Measurements from ENCODE around the gene BGLAP.

The BGLAP gene

GRCh38 chr1:156194300-156194652, 47.7 kb upstream of the BGLAP start:
- peak overlapping the region; percentile 90 for H3K4me2 ChIP-seq (ENCODE audit: low read depth, low read length)
- 0 out of 2 replicates have a peak, but pooled peaks cover 5% of the 10 kb centered on the region for H3K36me3 ChIP-seq (replicated peaks; ENCODE audit: insufficient read depth, low read length)
- H3K9me2 ChIP-seq (replicated peaks; ENCODE audit: insufficient read depth, low read length), result no peaks in the 10 kb centered on the region
- peaks cover 22% of the 10 kb centered on the region for H3F3A ChIP-seq (ENCODE audit: insufficient read depth, low read length)
- peak overlapping the region; percentile 85 for H3K4me3 ChIP-seq (ENCODE audit: low read length)
- H3K9ac ChIP-seq (ENCODE audit: low read length), result peak overlapping the region; percentile 67
- peaks cover 60% of the 10 kb centered on the region for H3K79me2 ChIP-seq (ENCODE audit: low read length)
- H3K4me1 ChIP-seq (ENCODE audit: low read length), result peaks cover 21% of the 10 kb centered on the region
- TF ChIP-seq EZH2phosphoT487 (IDR thresholded peaks at IDR 0.05; ENCODE audit: low read length), result no peak
- no peak for TF ChIP-seq CTCF (IDR thresholded peaks at IDR 0.05; ENCODE audit: low read length)
- TF ChIP-seq EZH2 (optimal IDR thresholded peaks at IDR 0.05; ENCODE audit: low read depth, low read length), result no peak
- no peaks in the 10 kb centered on the region for H3K27me3 ChIP-seq (replicated peaks; ENCODE audit: insufficient read depth, low read length)
- peak overlapping the region; percentile 77; the same call in 1 of the 2 replicates for H3K27ac ChIP-seq (ENCODE audit: low read length)
- H2AFZ ChIP-seq (ENCODE audit: low read length), result 0 out of 2 replicates have a peak overlapping the region, but pooled peaks have one; percentile 3
- no peak for DNase-seq
- H4K20me1 ChIP-seq (ENCODE audit: insufficient read depth, low read length), result no peaks in the 10 kb centered on the region
- H3K9me3 ChIP-seq (replicated peaks; ENCODE audit: insufficient read depth, low read length), result no peaks in the 10 kb centered on the region

- no peak overlapping the region for H3K27ac ChIP-seq (ENCODE audit: low read length)
- H2AFZ ChIP-seq (ENCODE audit: low read length), result no peak overlapping the region
- no peaks in the 10 kb centered on the region for H3K9me3 ChIP-seq (replicated peaks; ENCODE audit: insufficient read depth, low read length)
- H3F3A ChIP-seq (ENCODE audit: insufficient read depth, low read length), result peaks cover 17% of the 10 kb centered on the region
- H3K4me1 ChIP-seq (ENCODE audit: low read length), result peaks cover 21% of the 10 kb centered on the region
- H3K9me2 ChIP-seq (replicated peaks; ENCODE audit: insufficient read depth, low read length), result no peaks in the 10 kb centered on the region
- no peak overlapping the region for H3K9ac ChIP-seq (ENCODE audit: low read length)
- H4K20me1 ChIP-seq (ENCODE audit: insufficient read depth, low read length), result no peaks in the 10 kb centered on the region
- no peak overlapping the region for H3K4me3 ChIP-seq (ENCODE audit: low read length)
- peak overlapping the region; percentile 10; the same call in 1 of the 2 replicates for H3K4me2 ChIP-seq (ENCODE audit: low read depth, low read length)
- H3K36me3 ChIP-seq (replicated peaks; ENCODE audit: insufficient read depth, low read length), result peaks cover 9% of the 10 kb centered on the region; the same call in 1 of the 2 replicates
- H3K27me3 ChIP-seq (replicated peaks; ENCODE audit: insufficient read depth, low read length), result no peaks in the 10 kb centered on the region
- no peak for DNase-seq
- no peak for TF ChIP-seq CTCF (IDR thresholded peaks at IDR 0.05; ENCODE audit: low read length)
- no peak for TF ChIP-seq EZH2phosphoT487 (IDR thresholded peaks at IDR 0.05; ENCODE audit: low read length)
- TF ChIP-seq EZH2 (optimal IDR thresholded peaks at IDR 0.05; ENCODE audit: low read depth, low read length), result no peak
- peaks cover 75% of the 10 kb centered on the region for H3K79me2 ChIP-seq (ENCODE audit: low read length)
These were observed 46.1 kb upstream of the BGLAP start for GRCh38 chr1:156195853-156196252.

- H3K4me2 ChIP-seq (ENCODE audit: low read depth, low read length), result no peak overlapping the region
These were observed 45.5 kb upstream of the BGLAP start for GRCh38 chr1:156196445-156196844.

More at GRCh38 chr1:156196445-156196844, 45.5 kb upstream of the BGLAP start:
- Histone ChIP-seq H3K36me3 (replicated peaks; ENCODE audit: insufficient read depth, low read length) (peaks cover 9% of the 10 kb centered on the region; the same call in 1 of the 2 replicates), H3K4me3 (ENCODE audit: low read length) (no peak overlapping the region), H3K27me3 (replicated peaks; ENCODE audit: insufficient read depth, low read length) (no peaks in the 10 kb centered on the region), H3K9me2 (replicated peaks; ENCODE audit: insufficient read depth, low read length) (no peaks in the 10 kb centered on the region), H4K20me1 (ENCODE audit: insufficient read depth, low read length) (no peaks in the 10 kb centered on the region), H2AFZ (ENCODE audit: low read length) (no peak overlapping the region), H3K79me2 (ENCODE audit: low read length) (peaks cover 81% of the 10 kb centered on the region), H3F3A (ENCODE audit: insufficient read depth, low read length) (peaks cover 13% of the 10 kb centered on the region), H3K27ac (ENCODE audit: low read length) (no peak overlapping the region), H3K9ac (ENCODE audit: low read length) (no peak overlapping the region), H3K9me3 (replicated peaks; ENCODE audit: insufficient read depth, low read length) (no peaks in the 10 kb centered on the region), H3K4me1 (ENCODE audit: low read length) (peaks cover 17% of the 10 kb centered on the region)
- TF ChIP-seq CTCF (IDR thresholded peaks at IDR 0.05; ENCODE audit: low read length) (no peak), EZH2 (optimal IDR thresholded peaks at IDR 0.05; ENCODE audit: low read depth, low read length) (no peak), EZH2phosphoT487 (IDR thresholded peaks at IDR 0.05; ENCODE audit: low read length) (no peak)
- no peak for DNase-seq

All from MM.1S (cell line).